Endodermal cell (in vitro differentiated cells): Measurements from ENCODE around the gene GTF2A1L. TPM values are rescaled to one million over a fixed set of nuclear protein-coding genes. Genes with fewer than 3 reads are reported as not detected.

Experiments
- DNase-seq: peaks from one replicate; pipeline ENCODE4 v3.0.0-alpha.2; 2017
- H3K27ac ChIP-seq: 2 replicates; pipeline ENCODE4 v1.5.1; 2013; ENCODE audit warnings: mild to moderate bottlenecking, low read depth, low read length, moderate library complexity
- H3K27me3 ChIP-seq: 2 replicates; pipeline ENCODE4 v1.6.1; 2013; ENCODE audit warnings: mild to moderate bottlenecking, low read length, moderate library complexity; ENCODE audit not compliant: insufficient read depth, control insufficient read depth, poor library complexity, severe bottlenecking
- H3K36me3 ChIP-seq: 2 replicates; pipeline ENCODE4 v1.7.0; 2013; ENCODE audit warnings: mild to moderate bottlenecking, low read length, moderate library complexity; ENCODE audit not compliant: control insufficient read depth, insufficient read depth
- H3K4me1 ChIP-seq: one replicate; pipeline ENCODE4 v1.7.0; 2013; ENCODE audit warnings: low read length; ENCODE audit not compliant: control insufficient read depth, insufficient read depth
- H3K4me3 ChIP-seq: 2 replicates; pipeline ENCODE4 v1.5.1; 2013; ENCODE audit warnings: mild to moderate bottlenecking, low read length, moderate library complexity
- H3K9ac ChIP-seq: 2 replicates; pipeline ENCODE4 v1.6.1; 2013; ENCODE audit warnings: mild to moderate bottlenecking, low read length, moderate library complexity; ENCODE audit not compliant: poor library complexity, severe bottlenecking; ENCODE audit errors: extremely low read depth
- H3K9me3 ChIP-seq: 2 replicates; pipeline ENCODE4 v1.6.1; 2013; ENCODE audit warnings: mild to moderate bottlenecking, low read length, moderate library complexity; ENCODE audit not compliant: control insufficient read depth
- H3K27ac Mint-ChIP-seq: 2 replicates; pipeline ENCODE4 v1.8.0; 2020; ENCODE audit warnings: mixed read lengths
- H3K27me3 Mint-ChIP-seq: 2 replicates; pipeline ENCODE4 v1.8.0; 2021; ENCODE audit warnings: mild to moderate bottlenecking, mixed read lengths; ENCODE audit not compliant: insufficient read depth
- H3K36me3 Mint-ChIP-seq: 2 replicates; pipeline ENCODE4 v1.8.0; 2020; ENCODE audit warnings: low read depth, mixed read lengths
- H3K4me1 Mint-ChIP-seq: 2 replicates; pipeline ENCODE4 v1.8.0; 2020; ENCODE audit warnings: mixed read lengths
- H3K4me3 Mint-ChIP-seq: 2 replicates; pipeline ENCODE4 v1.8.0; 2020; ENCODE audit warnings: mild to moderate bottlenecking, moderate library complexity, mixed read lengths
- H3K9me3 Mint-ChIP-seq: 2 replicates; pipeline ENCODE4 v1.8.0; 2020; ENCODE audit warnings: mild to moderate bottlenecking, mixed read lengths
- CTCF ChIP-seq: fragments of 200-600 bp; sonication (generic); conservative IDR thresholded peaks from 2 replicates; pipeline ENCODE4 v1.5.0; 2021; ENCODE audit warnings: antibody characterized with exemption, mild to moderate bottlenecking
- WGBS, 2 experiments: methylation state at CpG; one replicate each; pipeline versions ENCODE4 v1.1.5 to v1.1.7; 2013; ENCODE audit warnings: missing lambda C conversion rate in 2 of 2, mixed read lengths in 1 of 2; ENCODE audit not compliant: insufficient coverage in 1 of 2, insufficient read length in 1 of 2; 5-methylcytosine and 5-hydroxymethylcytosine counted together
- total RNA-seq, 2 donors: library from RNA; stranded (reverse); fragmentation: NEBNext Ultra II Directional in 1 of 2; extraction: Animal tissue kit (Norgen Biotek cat#: 25700) in 1 of 2; gene quantifications; 2 replicates in 1 of 2; 3 replicates in 1 of 2; pipeline ENCODE4 v1.2.1, GENCODE V29; 2021

Gene GTF2A1L
- total RNA-seq, 2 donors from 2014 or later = not detected

- no peak for DNase-seq
- H3K27ac ChIP-seq = no peak overlapping the region
- H3K27ac Mint-ChIP-seq = no peak overlapping the region
- H3K36me3 Mint-ChIP-seq = no peaks in the 10 kb centered on the region
- no peak overlapping the region for H3K4me3 ChIP-seq
- no peaks in the 10 kb centered on the region for H3K9me3 Mint-ChIP-seq
- H3K27me3 ChIP-seq = no peaks in the 10 kb centered on the region
- no peak for TF ChIP-seq CTCF
- no peaks in the 10 kb centered on the region for H3K27me3 Mint-ChIP-seq
- peaks cover 2% of the 10 kb centered on the region for H3K4me1 Mint-ChIP-seq
- no peak overlapping the region for H3K4me3 Mint-ChIP-seq
- H3K36me3 ChIP-seq = no peaks in the 10 kb centered on the region
- no peak overlapping the region for H3K9ac ChIP-seq
- no peaks in the 10 kb centered on the region for H3K4me1 ChIP-seq
- H3K9me3 ChIP-seq = no peaks in the 10 kb centered on the region
Observed at GRCh38 chr2:48723129-48723528, 105.5 kb downstream of the GTF2A1L start.

GRCh38 chr2:48724278-48724677 lies 106.6 kb downstream of the GTF2A1L start:
- no peak for DNase-seq
- no peaks in the 10 kb centered on the region for H3K9me3 ChIP-seq
- H3K4me1 ChIP-seq = no peaks in the 10 kb centered on the region
- no peak overlapping the region for H3K27ac Mint-ChIP-seq
- no peak overlapping the region for H3K9ac ChIP-seq
- no peaks in the 10 kb centered on the region for H3K36me3 Mint-ChIP-seq
- no peaks in the 10 kb centered on the region for H3K9me3 Mint-ChIP-seq
- H3K4me3 Mint-ChIP-seq = no peak overlapping the region
- no peaks in the 10 kb centered on the region for H3K27me3 Mint-ChIP-seq
- peaks cover 2% of the 10 kb centered on the region for H3K4me1 Mint-ChIP-seq
- 90 to 100% methylated on average over 1 of the region's 2 CpGs for WGBS, 2 experiments
- no peaks in the 10 kb centered on the region for H3K36me3 ChIP-seq
- no peak for TF ChIP-seq CTCF
- no peaks in the 10 kb centered on the region for H3K27me3 ChIP-seq
- no peak overlapping the region for H3K4me3 ChIP-seq
- H3K27ac ChIP-seq = no peak overlapping the region

DNA sequence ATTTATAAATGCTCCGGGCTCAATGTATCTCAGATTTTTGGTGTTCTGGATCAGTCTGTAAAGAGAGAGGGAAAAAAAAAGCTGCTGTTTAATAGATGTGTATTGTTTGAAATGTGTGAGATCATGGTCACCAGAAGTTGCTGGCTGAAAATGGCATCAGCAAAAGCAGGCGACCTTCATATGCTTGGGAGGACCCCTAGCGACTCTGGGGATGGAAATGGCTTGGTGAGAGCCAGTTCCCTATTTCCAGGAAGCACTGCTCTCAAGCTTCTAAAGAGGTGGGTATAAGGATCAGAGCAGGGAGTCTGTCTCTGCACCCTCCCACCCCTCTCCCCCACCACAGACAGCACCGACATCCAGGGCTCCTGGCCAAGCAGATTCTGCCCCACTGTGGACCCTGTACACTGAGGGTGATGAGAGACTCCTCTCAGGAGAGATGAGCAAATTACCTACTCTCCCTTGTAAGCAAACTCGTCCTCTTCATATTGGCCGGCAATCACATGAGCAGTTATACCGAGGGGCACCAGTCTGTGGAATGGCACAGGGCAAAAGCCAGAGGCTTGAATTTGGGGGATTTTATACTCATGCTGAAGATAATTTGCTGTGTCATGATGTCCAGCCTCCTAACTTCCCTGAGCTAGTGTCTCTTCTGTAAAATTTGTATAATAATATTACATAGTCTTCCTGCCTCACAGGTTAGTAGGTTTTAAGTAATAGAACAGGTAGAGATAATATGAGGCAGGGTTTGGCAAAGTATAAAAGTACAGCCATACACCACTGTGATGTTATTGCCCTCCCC lies 108.2 kb downstream of the GTF2A1L start:
- Mint-ChIP-seq H3K4me1 (peaks cover 3% of the 10 kb centered on the region), H3K27me3 (no peaks in the 10 kb centered on the region), H3K9me3 (no peaks in the 10 kb centered on the region), H3K4me3 (no peak overlapping the region), H3K36me3 (no peaks in the 10 kb centered on the region), H3K27ac (no peak overlapping the region)
- no peaks in the 10 kb centered on the region for H3K36me3 ChIP-seq
- H3K9ac ChIP-seq = no peak overlapping the region
- H3K4me3 ChIP-seq = no peak overlapping the region
- no peak overlapping the region for H3K27ac ChIP-seq
- 66 to 76% methylated on average over 2 to 7 of the region's 7 CpGs for WGBS, 2 experiments
- DNase-seq = peak; percentile 67
- peak; percentile 46 for TF ChIP-seq CTCF
- H3K4me1 ChIP-seq = no peaks in the 10 kb centered on the region
- no peaks in the 10 kb centered on the region for H3K9me3 ChIP-seq
- H3K27me3 ChIP-seq = no peaks in the 10 kb centered on the region
